Measurements from ENCODE around the gene C1QTNF1. TPM values are rescaled to one million over a fixed set of nuclear protein-coding genes. Genes with fewer than 3 reads are reported as not detected.
"Not testable (repeated sequence)": the region's sequence is repeated elsewhere in the genome, so short reads cannot be mapped to it uniquely, and the experiment has no call there.

C1QTNF1 gene
- total RNA-seq, 2 donors from 2014 or later = 125 to 401 TPM

DNA sequence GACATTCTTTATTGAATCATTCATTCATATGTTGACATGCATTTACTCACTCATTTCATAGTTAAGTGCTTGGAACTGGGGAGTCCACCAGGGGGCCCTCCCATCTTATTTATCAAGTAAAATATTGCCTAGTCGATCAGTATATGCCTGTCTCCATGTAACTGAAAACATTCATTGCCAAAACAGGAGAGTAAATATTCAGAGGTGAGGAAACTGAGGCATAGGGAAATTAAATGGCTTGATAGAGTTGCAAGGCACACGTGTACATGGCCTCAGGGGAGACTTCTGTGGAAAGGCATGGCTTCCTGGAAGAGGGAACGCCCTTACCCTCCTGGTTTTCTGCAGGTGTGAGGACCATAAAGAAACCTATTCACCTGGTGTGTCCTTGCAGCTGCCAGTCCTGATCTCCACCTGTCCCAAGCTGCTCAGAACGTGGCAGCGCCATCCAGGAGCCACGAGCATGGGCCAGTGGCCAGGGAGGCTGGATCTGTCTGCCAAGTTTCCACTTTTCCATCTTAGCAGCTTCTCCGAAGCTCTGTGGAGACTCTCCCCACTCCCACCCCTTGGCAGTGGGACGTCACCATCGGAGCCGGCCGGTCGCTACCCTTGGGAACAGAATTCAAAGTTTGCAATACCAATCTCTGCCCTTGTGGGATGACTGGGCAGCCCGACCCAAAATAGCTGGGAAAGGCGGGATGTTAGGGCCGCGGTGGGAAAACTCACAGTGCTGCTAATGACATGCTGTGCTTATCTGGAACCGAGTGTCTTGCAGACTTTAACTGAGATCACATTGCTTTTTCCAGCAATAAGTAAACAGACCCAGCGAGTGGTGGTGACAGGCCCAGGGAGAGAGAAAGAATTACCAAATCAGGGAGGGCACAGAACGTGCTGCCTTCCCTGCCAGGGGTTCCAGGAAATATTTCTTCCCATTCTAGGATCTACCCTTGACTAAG lies 4.1 kb upstream of the C1QTNF1 start:
- Histone ChIP-seq H3K27ac (peak overlapping the region; percentile 93), H3K9me3 (no peaks in the 10 kb centered on the region), H3K36me3 (no peaks in the 10 kb centered on the region)

DNA sequence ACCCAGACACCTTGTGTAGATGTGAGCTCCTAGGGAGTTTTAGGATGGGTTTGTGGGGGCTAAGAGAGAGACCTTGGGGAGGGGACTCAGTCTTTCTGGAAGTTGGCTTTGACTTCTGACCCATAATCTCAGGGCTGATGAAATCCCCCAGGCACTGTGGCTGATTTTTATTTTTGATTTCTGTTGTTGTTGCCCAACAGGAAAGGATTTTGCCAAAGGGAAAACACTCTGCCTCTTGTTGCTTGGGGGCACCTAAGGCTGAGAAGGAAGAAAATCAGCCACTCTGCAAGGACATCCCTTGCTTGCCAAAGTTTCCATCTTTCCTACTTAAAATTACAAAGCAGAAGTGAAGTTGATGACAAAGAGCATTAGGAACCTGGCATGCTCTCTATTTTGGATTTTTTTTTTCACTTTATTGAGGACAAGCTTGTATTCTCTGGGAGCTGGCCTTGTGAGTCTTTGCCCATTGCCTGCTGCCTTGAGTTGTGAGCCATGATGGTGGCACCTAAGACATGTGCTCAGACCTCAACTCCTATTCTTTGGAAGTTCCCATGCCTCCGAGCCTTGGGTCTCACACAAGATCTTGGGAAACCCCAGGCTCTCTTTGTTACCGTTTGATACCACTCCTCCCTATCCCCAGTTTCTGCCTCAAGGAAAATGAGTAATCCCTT lies 3.2 kb upstream of the C1QTNF1 start:
- H3K27me3 ChIP-seq = no peaks in the 10 kb centered on the region
- H3K4me1 ChIP-seq = peaks cover 0 to 62% of the 10 kb centered on the region in 2 donors
- H3K36me3 ChIP-seq = no peaks in the 10 kb centered on the region
- no peak overlapping the region for H3K4me3 ChIP-seq
- no peak for DNase-seq (ENCODE audit: low spot score)
- TF ChIP-seq, protein P1, sequence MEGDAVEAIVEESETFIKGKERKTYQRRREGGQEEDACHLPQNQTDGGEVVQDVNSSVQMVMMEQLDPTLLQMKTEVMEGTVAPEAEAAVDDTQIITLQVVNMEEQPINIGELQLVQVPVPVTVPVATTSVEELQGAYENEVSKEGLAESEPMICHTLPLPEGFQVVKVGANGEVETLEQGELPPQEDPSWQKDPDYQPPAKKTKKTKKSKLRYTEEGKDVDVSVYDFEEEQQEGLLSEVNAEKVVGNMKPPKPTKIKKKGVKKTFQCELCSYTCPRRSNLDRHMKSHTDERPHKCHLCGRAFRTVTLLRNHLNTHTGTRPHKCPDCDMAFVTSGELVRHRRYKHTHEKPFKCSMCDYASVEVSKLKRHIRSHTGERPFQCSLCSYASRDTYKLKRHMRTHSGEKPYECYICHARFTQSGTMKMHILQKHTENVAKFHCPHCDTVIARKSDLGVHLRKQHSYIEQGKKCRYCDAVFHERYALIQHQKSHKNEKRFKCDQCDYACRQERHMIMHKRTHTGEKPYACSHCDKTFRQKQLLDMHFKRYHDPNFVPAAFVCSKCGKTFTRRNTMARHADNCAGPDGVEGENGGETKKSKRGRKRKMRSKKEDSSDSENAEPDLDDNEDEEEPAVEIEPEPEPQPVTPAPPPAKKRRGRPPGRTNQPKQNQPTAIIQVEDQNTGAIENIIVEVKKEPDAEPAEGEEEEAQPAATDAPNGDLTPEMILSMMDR (IDR thresholded peaks at IDR 0.05) = no peak
- peak overlapping the region; percentile 93 for H3K27ac ChIP-seq
- no peaks in the 10 kb centered on the region for H3K9me3 ChIP-seq

More for the DNA sequence above, 4.1 kb upstream of the C1QTNF1 start:
- DNase-seq (ENCODE audit: low spot score) = peak; percentile 92
- Histone ChIP-seq H3K4me1 (peaks cover 0 to 54% of the 10 kb centered on the region in 2 donors), H3K4me3 (peak overlapping the region in 1 of 2 donors; percentile 10), H3K27me3 (no peaks in the 10 kb centered on the region)
- TF ChIP-seq, protein P1 (IDR thresholded peaks at IDR 0.05) = peak; percentile 81

DNA sequence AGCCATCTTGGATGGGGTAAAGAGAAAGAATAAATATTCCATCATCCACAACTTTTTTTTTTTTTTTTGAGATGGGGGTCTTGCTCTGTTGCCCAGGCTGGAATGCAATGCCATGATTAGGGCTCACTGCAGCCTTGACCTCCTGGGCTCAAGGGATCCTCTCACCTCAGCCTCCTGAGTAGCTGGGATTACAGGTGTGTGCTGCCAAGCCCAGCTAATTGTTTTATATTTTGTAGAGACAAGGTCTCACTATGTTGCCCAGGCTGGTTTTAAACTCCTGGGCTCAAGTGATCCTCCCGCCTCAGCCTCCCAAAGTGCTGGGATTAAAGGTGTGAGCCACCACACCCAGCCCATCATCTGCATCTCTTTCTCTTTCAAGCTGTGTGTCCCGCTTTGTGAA lies 2.0 kb upstream of the C1QTNF1 start:
- peak overlapping the region; percentile 93 for H3K27ac ChIP-seq
- not testable (repeated sequence) for H3K4me3 ChIP-seq; H3K27me3 ChIP-seq; H3K36me3 ChIP-seq; DNase-seq (ENCODE audit: low spot score); H3K9me3 ChIP-seq
- H3K4me1 ChIP-seq = peaks cover 0 to 74% of the 10 kb centered on the region in 2 donors

DNA sequence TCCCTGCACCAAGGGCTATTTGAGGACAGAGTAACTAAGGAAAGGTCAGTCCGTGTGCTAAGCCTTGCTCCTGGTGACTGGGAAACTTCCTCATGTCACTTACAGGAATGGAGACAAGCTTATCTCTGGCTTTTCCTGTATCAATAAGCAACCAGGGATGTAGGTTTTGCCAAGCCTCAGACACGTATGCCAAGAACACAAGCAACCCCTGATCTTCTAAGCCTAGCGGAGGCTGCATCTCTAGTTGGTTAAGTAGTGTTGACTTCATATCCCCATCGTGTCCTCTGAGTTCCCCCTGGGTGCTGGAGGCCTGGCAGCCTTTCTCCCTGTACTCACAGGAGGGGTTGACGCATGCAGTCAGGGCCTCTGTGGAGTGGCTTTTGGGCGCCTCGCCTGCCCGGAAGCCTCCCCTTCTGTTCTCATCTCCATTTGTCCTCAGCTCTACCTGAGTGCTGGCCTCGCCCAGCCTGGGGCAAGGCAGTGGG lies 1.4 kb upstream of the C1QTNF1 start:
- Histone ChIP-seq H3K4me1 (peaks cover 0 to 80% of the 10 kb centered on the region in 2 donors), H3K9me3 (no peaks in the 10 kb centered on the region), H3K27ac (peak overlapping the region; percentile 93), H3K36me3 (no peaks in the 10 kb centered on the region), H3K4me3 (peak overlapping the region in 1 of 2 donors; percentile 68), H3K27me3 (no peaks in the 10 kb centered on the region)
- DNase-seq (ENCODE audit: low spot score) = peak; percentile 94
- TF ChIP-seq, protein P1 (IDR thresholded peaks at IDR 0.05) = no peak

DNA sequence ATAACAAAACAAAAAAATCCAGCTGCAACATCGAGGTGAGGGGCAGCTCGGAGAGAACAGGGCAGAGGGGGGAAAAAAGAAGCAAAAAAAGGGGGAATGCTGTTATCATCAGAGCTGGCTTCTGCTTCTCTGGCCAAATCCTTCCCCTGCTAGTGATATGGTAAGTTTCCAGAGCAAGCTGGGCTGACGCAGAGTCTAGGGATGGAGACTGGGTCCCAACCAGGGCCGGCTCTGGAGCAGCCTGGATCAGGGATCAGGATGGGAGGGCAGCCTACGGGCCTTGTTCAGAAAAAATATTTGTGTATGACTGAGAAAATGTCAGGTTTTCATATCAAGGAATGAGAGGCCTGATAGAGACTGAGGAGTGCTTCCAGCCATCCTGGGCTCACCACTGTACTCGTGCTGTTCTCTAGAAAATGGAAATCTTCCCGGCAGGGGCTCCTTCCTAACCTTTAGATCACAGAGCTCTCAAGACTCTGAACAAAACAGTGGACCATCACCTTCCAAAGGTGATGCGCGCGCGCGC lies 726 bp upstream of the C1QTNF1 start:
- H3K4me3 ChIP-seq = peak overlapping the region; percentile 64 to 68
- H3K9me3 ChIP-seq = no peaks in the 10 kb centered on the region
- DNase-seq (ENCODE audit: low spot score) = no peak
- H3K36me3 ChIP-seq = no peaks in the 10 kb centered on the region
- H3K27me3 ChIP-seq = no peaks in the 10 kb centered on the region
- peak overlapping the region; percentile 93 for H3K27ac ChIP-seq
- peaks cover 0 to 87% of the 10 kb centered on the region in 2 donors for H3K4me1 ChIP-seq
- TF ChIP-seq, protein P1 (IDR thresholded peaks at IDR 0.05) = no peak

Data from right atrium auricular region (tissue), 2 donors.